Activated T-cell treated with anti-CD3 and anti-CD28 coated beads for 4 hours (primary cell): ENCODE results near the gene APBA3.
"Not testable (repeated sequence)": the region's sequence is repeated elsewhere in the genome, so short reads cannot be mapped to it uniquely, and the experiment has no call there.

Experiments used
- DNase-seq: peaks from one replicate; pipeline ENCODE4 v3.0.0-alpha.2; 2020

Gene APBA3

DNA sequence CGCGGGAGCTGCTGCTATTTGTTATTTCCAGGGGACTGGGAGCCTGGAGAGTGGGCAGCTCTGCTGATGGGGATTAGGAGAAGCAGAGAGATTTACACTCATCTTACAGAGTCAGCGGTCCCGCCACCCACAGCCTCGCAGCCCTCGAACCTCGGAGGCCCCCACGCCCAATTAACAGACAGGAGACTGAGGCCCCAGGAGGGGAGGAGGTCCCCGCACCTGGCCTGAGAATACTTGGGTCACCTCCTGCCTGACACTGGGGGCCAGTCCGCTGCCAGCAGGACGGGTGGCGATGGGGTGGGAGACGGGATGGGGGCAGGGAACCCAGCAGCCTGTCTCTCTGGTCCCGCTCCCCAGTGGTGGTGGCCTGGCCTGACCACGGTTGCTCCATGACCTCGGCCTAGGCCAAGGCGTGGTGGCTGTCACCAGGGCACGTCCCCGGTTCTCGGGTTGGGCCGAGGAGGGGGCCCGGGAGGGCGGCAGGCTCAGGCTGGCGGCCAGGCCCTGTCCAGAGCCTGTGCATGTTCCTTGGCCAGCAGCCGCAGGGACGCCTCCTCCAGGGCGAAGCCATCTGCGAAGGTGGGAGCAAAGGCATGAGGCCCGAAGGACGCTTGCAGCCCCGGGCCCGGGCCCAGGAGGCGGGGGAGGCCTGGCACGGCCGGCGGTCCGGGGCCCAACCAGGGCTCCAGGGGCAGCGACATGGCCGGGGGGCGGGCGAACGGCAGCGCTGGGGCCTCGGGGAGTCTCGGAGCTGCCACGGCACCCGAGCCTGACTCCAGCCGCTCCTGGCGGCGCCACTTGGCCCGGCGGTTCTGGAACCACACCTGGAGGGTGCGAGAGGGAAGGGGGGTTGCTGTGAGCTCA lies 8.9 kb upstream of the APBA3 start:
- no peak for DNase-seq

DNA sequence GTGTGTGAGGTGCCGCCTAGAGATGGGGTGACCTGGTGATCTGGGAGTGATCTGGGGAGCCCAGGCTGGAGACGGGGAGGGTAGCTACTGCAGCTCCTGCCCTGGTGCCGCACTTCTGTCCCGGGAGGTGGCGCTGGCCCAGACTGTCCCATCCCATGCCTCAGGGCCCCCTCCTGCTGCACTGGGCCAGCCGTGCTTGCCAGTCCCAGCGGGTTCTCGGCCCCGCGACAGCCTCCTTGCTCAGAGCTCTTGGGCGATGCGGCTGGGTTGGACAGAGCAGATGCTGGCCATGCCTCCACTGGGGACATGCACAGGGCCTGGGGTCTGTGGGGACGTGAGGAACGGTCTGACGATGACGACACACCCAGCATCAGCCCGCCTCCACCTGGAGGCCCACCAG lies 8.0 kb upstream of the APBA3 start:
- no peak for DNase-seq

DNA sequence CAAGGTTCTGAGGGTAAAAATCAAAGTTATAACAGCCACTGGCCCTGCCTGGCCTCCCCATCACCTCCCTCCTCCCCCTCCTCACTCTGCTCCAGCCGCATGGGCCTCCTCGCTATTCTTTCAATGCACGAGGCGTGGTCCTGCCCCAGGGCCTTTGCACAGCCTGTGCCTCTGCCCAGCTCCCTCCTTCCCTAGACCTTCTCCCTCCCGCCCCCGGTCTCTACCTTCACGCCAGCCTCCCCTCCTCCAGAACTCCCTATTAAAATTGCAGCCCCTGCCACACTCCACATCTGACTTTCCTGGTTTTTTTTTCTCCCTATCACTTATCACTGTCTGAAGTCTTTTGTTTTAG lies 7.2 kb upstream of the APBA3 start:
- DNase-seq: no peak

GRCh38 chr19:3768015-3768747 lies 6.7 kb upstream of the APBA3 start:
- no peak for DNase-seq

GRCh38 chr19:3767050-3767449 lies 5.6 kb upstream of the APBA3 start:
- DNase-seq: no peak

- DNase-seq: no peak
Observed at GRCh38 chr19:3766520-3766919, 5.0 kb upstream of the APBA3 start.

GRCh38 chr19:3765757-3766156 lies 4.3 kb upstream of the APBA3 start:
- not testable (repeated sequence) for DNase-seq

DNA sequence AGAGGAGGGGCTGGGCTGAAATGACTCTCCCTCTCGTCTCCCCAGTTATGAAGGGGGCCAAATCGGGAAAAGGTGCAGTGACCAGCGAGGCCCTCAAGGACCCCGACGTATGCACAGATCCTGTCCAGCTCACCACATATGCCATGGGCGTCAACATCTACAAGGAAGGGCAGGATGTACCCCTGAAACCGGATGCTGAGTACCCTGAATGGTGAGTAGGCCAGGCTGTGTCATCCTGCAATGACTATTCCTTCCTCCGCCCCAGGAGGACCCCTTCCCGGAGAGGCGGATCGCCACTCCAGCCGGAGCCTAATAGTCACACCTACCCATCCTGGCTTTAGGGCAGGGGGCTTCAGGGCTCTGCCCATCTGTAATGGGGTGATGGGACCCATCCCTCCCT lies 3.6 kb upstream of the APBA3 start:
- no peak for DNase-seq

DNA sequence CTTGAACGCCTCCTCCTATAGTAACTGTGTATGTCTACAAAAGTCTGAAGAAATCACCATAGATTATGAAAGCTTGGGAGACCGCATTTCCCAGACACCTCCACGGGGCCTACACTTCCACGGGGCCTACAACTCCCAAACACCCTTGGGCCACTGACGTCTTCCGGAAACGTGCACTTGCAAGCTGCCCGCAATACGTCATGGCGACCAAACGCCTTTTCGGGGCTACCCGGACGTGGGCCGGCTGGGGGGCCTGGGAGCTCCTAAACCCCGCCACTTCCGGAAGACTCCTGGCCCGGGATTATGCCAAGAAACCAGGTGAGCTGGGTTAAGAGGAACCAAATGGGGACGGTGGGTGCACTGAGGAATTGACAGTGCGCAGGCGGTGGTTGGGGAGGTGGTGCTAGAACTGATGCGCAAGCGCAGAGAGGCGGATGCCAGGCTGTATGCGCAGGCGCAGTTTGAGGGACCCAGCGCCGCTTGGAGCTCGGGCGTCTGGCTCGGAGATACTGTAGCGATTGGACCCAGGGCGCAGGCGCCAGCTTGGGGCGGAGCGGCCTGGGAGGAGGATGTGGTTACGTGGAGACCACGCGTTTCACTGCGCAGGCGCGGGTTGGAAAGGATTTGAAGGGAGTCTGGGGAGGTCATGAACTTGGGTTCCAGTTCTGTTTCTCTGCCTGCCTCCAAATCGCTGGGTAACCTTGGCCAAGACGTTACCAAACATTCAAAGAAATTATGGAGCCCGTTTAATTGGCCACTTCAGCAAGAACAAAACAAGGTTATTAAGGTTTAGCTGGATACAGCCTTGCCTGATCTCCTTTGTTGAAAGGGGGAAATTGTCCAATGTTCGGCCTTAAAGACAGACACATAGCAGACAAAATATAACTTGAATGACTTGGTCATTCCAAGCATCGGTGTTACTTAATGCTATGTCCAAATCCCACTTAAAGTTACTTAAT lies 1.3 kb upstream of the APBA3 start, which contains the start of gene MRPL54:
MRPL54 (plus strand) TSS at position 182 of the 959 bp plus-strand sequence; CDS start at position 201, 19 bp downstream.
- DNase-seq: peak; percentile 99

DNA sequence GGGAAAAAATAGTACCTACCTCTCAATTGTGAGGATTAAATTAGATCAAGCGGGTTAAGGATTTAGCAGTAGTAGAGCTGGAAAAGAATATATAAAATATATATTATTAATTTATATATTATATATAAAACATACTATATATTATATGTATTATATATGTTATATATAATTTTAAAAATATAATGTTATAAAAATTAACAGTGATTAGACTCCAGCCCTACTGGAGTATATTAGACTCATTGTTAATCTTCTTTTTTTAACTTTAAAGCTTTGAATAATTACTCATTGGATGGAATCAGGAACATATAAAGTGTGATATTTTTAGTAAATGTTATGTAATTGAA lies 610 bp upstream of the APBA3 start:
- no peak for DNase-seq

GRCh38 chr19:3760871-3761361 lies 576 bp downstream of the APBA3 start:
- DNase-seq: no peak

DNA sequence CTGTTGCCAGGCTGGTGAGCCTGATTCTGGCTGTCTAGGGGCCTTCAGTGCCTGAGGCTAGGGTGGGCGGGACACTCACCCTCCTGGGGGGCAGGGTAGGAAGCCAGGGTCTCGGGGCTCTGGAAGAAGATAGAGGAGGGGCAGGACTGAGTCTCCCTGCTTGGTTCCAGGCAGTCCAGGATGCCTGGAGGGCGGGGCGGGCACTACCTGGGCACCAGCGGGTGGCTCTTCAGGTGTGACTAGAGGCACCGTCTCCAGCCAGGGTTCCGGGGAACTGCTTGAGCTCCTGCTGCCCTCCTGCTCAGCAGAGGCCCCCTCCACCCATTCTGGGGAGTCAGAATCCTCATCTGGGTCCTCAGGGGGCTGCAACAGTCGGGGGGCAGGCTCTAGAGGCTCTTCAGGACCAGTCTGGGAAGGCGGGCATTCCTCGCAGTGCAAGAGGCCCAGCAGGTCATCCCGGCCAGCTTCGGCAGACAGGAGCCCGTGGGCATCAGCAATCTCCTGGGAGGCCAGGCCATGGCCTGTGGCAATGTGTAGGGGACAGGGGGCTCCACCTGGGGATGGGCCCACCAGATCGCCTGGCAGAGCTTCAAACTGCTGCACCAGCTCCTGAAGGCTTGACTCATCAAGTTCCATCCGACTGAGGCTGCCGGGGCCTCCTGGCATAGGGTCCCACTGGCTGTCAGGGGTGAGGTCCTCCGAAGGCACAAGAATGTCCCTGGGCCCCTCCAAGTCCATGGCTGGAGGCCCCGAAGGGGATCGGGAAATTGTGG lies 1.8 kb downstream of the APBA3 start:
- DNase-seq: no peak

DNA sequence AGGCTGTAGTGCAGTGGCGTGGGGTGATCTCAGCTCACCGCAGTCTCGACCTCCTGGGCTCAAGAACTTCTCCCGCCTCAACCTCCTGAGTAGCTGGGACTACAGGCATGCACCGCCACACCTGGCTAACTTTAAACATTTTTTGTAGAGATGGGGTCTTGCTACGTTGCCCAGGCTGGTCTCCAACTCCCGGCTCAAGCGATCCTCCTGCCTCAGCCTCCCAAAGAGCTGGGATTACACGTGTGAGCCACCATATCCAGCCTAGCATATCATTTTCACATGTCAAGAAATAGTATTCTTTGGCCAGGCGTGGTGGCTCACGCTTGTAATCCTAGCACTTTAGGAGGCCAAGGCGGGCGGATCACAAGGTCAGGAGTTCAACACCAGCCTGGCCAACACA lies 3.2 kb downstream of the APBA3 start:
- DNase-seq: not testable (repeated sequence)

DNA sequence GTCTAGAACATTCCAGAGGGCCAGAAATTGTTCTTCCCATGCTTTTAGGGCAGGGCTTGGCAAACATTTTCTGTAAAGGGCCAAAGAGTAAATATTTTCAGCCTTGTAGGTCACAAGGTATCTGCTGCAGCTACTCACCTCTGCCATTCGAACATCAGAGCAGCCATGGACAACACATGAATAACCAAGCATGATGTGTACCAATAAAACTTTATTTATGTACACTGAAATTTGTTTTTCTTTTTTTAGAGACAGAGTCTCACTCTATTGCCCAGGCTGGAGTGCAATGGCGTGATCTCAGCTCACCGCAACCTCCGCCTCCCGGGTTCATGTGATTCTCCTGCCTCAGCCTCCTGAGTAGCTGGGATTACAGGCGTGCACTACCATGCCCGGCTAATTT lies 3.8 kb downstream of the APBA3 start:
- DNase-seq: not testable (repeated sequence)

GRCh38 chr19:3753631-3754410 lies 7.7 kb downstream of the APBA3 start:
- no peak for DNase-seq

DNA sequence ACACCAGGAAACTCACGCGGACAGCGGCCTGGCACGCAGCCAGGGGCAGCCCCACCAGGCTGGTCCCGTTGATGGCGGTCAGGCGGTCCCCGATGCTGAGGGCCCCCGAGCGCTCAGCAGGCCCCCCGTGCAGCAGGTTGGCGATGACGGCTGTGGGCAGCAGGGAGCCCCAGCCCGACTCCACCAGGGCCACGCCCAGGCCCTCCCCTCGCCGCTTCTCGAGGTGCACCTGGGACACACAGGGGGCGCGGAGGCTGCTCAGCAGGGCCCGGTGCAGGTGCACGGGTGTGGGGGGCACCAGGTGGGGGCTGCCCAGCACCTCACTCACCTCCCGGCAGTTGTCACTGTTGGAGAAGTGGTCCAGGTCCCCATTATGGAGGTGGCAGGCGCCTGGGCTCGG lies 9.0 kb downstream of the APBA3 start:
- DNase-seq: no peak

- DNase-seq: no peak
Observed at GRCh38 chr19:3751236-3751635, 10.3 kb downstream of the APBA3 start.

DNA sequence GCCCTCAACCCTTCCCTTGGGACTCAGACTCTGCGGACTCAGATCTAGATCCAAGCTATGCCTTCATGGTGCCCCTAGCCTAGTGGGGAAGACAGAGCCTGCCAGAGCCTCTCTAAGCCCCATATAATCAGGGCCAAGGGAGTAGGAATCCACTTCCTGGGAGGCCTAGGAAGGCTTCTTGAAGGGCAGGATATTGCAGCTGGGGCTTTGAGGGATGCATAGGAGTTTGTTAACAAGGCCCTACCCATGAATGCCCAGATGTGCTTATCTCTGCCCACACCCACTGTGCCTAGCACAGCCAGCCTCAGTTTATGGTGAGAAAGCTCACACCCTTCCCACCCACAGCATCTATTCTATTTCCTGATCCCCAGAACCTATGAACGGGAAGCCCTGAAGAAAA lies 11.3 kb downstream of the APBA3 start:
- no peak for DNase-seq

DNA sequence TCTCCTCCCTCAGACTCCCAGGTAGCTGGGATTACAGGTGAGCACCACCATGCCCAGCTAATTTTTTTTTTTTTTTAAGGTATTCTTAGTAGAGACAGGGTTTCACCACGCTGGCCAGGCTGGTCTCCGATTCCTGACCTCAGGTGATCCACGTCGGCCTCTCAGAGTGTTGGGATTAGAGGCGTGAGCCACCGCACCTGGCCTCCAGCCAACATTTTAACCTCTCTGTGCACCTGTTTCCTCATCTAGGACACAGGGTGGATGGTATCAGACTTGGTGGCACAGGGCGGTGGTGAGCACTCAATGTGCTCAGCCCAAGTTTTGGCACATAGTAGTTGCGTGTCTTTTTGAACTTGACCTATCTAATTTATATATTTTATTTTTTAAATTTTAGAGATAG lies 12.5 kb downstream of the APBA3 start:
- no peak for DNase-seq

GRCh38 chr19:3746371-3747056 lies 15.0 kb downstream of the APBA3 start:
- DNase-seq: no peak
